UCSD-AML1 (cell line): Measurements from ENCODE around the gene FLCN.

Experiments
- DNase-seq: peaks from one replicate; lab custom pipeline; 2025; ENCODE audit not compliant: unreplicated experiment; lab: John Stamatoyannopoulos, UW

FLCN gene

GRCh38 chr17:17170346-17170985 lies 66.5 kb downstream of the FLCN start:
- DNase-seq, result no peak

GRCh38 chr17:17169396-17169795 lies 67.6 kb downstream of the FLCN start:
- no peak for DNase-seq

GRCh38 chr17:17168401-17168800 lies 68.6 kb downstream of the FLCN start:
- DNase-seq, result no peak

- DNase-seq, result no peak
Measured at GRCh38 chr17:17167986-17168385, 69.0 kb downstream of the FLCN start.

- no peak for DNase-seq
Measured at GRCh38 chr17:17167356-17167755, 69.6 kb downstream of the FLCN start.

- no peak for DNase-seq
Measured at GRCh38 chr17:17166446-17166845, 70.5 kb downstream of the FLCN start.

GRCh38 chr17:17165666-17166308 lies 71.2 kb downstream of the FLCN start:
- no peak for DNase-seq

GRCh38 chr17:17164676-17165075 lies 72.3 kb downstream of the FLCN start:
- no peak for DNase-seq

GRCh38 chr17:17164156-17164555 lies 72.8 kb downstream of the FLCN start:
- no peak for DNase-seq
